SK-N-SH treated with all-trans-retinoic acid at 6 μM for 48 hours (cell line): ENCODE data around the gene SNX30.

ENCODE experiments used
- ATAC-seq: fragments of 200-7000 bp; cut with Tn5 transposase; 3 replicates; pipeline ENCODE4 v1.9.1; 2020; ENCODE audit warnings: mild to moderate bottlenecking, moderate library complexity
- ARNTL ChIP-seq: fragments of 450-650 bp; formaldehyde crosslinking; IDR thresholded peaks from 2 replicates; pipeline ENCODE4 v1.5.0; 2020; ENCODE audit warnings: low read depth, mild to moderate bottlenecking, moderate library complexity, borderline replicate concordance
- BACH2 ChIP-seq: fragments of 250-450 bp; sonication (Bioruptor Pico); IDR thresholded peaks from 2 replicates; pipeline ENCODE4 v1.9.0; 2021; ENCODE audit warnings: mild to moderate bottlenecking, borderline replicate concordance
- CSDC2 ChIP-seq: fragments of 250-450 bp; sonication (Bioruptor Pico); IDR thresholded peaks from 2 replicates; pipeline ENCODE4 v1.5.0; 2020; ENCODE audit warnings: mild to moderate bottlenecking, moderate library complexity
- ESRRG ChIP-seq: fragments of 250-450 bp; sonication (Bioruptor Pico); IDR thresholded peaks from 2 replicates; pipeline ENCODE4 v1.6.1; 2021; ENCODE audit warnings: mild to moderate bottlenecking
- GLIS3 ChIP-seq: fragments of 250-450 bp; sonication (Bioruptor Pico); IDR thresholded peaks from 2 replicates; pipeline ENCODE4 v1.5.0; 2020; ENCODE audit warnings: mild to moderate bottlenecking, moderate library complexity
- ISL1 ChIP-seq: fragments of 250-450 bp; sonication (Bioruptor Pico); IDR thresholded peaks from 2 replicates; pipeline ENCODE4 v2.1.2; 2022; ENCODE audit warnings: mild to moderate bottlenecking, moderate library complexity
- OSR1 ChIP-seq: fragments of 250-450 bp; sonication (Bioruptor Pico); IDR thresholded peaks from 2 replicates; pipeline ENCODE4 v1.8.0; 2022; ENCODE audit warnings: moderate library complexity, mild to moderate bottlenecking, inconsistent platforms
- PPARA ChIP-seq: fragments of 250-450 bp; sonication (Bioruptor Pico); IDR thresholded peaks from 2 replicates; pipeline ENCODE4 v1.5.0; 2020; ENCODE audit warnings: mild to moderate bottlenecking, borderline replicate concordance
- RARB ChIP-seq: fragments of 250-450 bp; sonication (Bioruptor Pico); IDR thresholded peaks from 2 replicates; pipeline ENCODE4 v1.8.0; 2021; ENCODE audit warnings: mild to moderate bottlenecking, moderate library complexity
- SNAI2 ChIP-seq: fragments of 250-450 bp; sonication (Bioruptor Pico); IDR thresholded peaks from 2 replicates; pipeline ENCODE4 v1.5.0; 2020; ENCODE audit warnings: mild to moderate bottlenecking, moderate library complexity
- TCF4 ChIP-seq: fragments of 250-450 bp; sonication (Bioruptor Pico); IDR thresholded peaks from 2 replicates; pipeline ENCODE4 v1.8.0; 2021; ENCODE audit warnings: mild to moderate bottlenecking, moderate library complexity, borderline replicate concordance
- TOX ChIP-seq: fragments of 250-450 bp; sonication (Bioruptor Pico); IDR thresholded peaks from 2 replicates; pipeline ENCODE4 v1.8.0; 2021; ENCODE audit warnings: mild to moderate bottlenecking, moderate library complexity, borderline replicate concordance
- ZFP30 ChIP-seq: fragments of 450-650 bp; formaldehyde crosslinking; IDR thresholded peaks from 2 replicates; pipeline ENCODE4 v1.5.0; 2022; ENCODE audit warnings: mild to moderate bottlenecking, moderate library complexity
- ZNF565 ChIP-seq: fragments of 450-650 bp; formaldehyde crosslinking; conservative IDR thresholded peaks from 2 replicates; pipeline ENCODE4 v1.5.0; 2020; ENCODE audit warnings: low read depth, mild to moderate bottlenecking, moderate library complexity
- ZNF70 ChIP-seq: fragments of 450-650 bp; formaldehyde crosslinking; IDR thresholded peaks from 2 replicates; pipeline ENCODE4 v1.5.0; 2020; ENCODE audit warnings: mild to moderate bottlenecking, moderate library complexity
- ZNF8 ChIP-seq: fragments of 450-650 bp; formaldehyde crosslinking; IDR thresholded peaks from 2 replicates; pipeline ENCODE4 v1.5.0; 2020; ENCODE audit warnings: mild to moderate bottlenecking, moderate library complexity
- TF ChIP-seq, protein P1 (sequence below): fragments of 250-450 bp; sonication (Bioruptor Pico); IDR thresholded peaks from 2 replicates; pipeline ENCODE4 v1.5.0; 2020; ENCODE audit warnings: mild to moderate bottlenecking, moderate library complexity
- TF ChIP-seq, protein P2 (sequence below): fragments of 250-450 bp; sonication (Bioruptor Pico); IDR thresholded peaks from 2 replicates; pipeline ENCODE4 v1.5.1; 2020; ENCODE audit warnings: low read depth, mild to moderate bottlenecking, moderate library complexity
- TF ChIP-seq, protein P3 (sequence below): fragments of 250-450 bp; sonication (Bioruptor Pico); IDR thresholded peaks from 2 replicates; pipeline ENCODE4 v1.8.0; 2021; ENCODE audit warnings: low read depth, mild to moderate bottlenecking, moderate library complexity, borderline replicate concordance
- TF ChIP-seq, protein P4 (sequence below): fragments of 250-450 bp; sonication (Bioruptor Pico); IDR thresholded peaks from 2 replicates; pipeline ENCODE4 v1.5.1; 2021; ENCODE audit warnings: mild to moderate bottlenecking, moderate library complexity
- TF ChIP-seq, protein P5 (sequence below): fragments of 250-450 bp; sonication (Bioruptor Pico); IDR thresholded peaks from 2 replicates; pipeline ENCODE4 v1.8.0; 2020; ENCODE audit warnings: mild to moderate bottlenecking, moderate library complexity, borderline replicate concordance

The SNX30 gene

DNA sequence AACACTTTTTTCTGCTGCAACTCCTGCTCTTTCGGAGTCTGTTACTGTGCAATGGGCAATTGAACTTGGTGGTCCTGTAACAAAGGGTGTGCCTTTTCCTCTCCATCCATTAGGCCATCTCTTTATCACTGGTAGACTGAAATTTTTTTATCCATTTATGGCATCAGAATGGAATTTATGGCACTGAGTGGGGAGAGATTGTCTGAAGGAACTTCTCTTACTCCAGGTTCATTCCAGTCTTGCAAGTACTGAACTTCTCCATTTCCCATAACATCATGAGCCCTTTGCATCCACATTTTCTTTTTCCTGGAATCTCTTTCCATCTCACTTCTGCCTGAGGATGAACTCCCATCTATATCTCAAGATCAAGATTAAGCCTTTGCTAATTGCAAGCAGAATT is 130.1 kb downstream of the SNX30 start:
- TF ChIP-seq, protein P1, sequence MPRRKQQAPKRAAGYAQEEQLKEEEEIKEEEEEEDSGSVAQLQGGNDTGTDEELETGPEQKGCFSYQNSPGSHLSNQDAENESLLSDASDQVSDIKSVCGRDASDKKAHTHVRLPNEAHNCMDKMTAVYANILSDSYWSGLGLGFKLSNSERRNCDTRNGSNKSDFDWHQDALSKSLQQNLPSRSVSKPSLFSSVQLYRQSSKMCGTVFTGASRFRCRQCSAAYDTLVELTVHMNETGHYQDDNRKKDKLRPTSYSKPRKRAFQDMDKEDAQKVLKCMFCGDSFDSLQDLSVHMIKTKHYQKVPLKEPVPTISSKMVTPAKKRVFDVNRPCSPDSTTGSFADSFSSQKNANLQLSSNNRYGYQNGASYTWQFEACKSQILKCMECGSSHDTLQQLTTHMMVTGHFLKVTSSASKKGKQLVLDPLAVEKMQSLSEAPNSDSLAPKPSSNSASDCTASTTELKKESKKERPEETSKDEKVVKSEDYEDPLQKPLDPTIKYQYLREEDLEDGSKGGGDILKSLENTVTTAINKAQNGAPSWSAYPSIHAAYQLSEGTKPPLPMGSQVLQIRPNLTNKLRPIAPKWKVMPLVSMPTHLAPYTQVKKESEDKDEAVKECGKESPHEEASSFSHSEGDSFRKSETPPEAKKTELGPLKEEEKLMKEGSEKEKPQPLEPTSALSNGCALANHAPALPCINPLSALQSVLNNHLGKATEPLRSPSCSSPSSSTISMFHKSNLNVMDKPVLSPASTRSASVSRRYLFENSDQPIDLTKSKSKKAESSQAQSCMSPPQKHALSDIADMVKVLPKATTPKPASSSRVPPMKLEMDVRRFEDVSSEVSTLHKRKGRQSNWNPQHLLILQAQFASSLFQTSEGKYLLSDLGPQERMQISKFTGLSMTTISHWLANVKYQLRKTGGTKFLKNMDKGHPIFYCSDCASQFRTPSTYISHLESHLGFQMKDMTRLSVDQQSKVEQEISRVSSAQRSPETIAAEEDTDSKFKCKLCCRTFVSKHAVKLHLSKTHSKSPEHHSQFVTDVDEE (CRISPR knock-in tag) = no peak
- TF ChIP-seq TOX (CRISPR knock-in tag) (no peak), OSR1 (CRISPR knock-in tag) (no peak), SNAI2 (CRISPR knock-in tag) (no peak)
- no peak for ATAC-seq

DNA sequence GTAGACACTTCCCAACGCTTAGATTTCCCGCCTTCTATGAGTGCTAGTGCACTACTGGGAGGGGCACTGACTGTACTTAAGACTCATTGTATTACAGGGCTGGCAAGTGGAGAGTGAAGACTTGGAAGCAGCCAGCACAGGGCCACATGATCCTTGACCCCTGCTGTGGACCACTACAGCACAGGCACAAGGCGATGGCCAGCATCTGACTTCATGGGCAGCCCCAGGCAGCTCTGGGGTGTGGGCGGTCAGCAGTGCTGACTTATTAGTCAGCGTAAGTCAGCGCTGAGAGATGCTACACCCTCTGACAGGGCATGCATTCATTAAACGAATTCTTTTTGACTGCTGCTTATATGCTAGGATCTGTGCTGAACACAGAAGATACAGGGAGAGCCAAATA is 130.8 kb downstream of the SNX30 start:
- ATAC-seq = peak; percentile 50; the same call in 2 of the 3 replicates
- TF ChIP-seq PPARA (no peak), RARB (CRISPR knock-in tag) (no peak), OSR1 (CRISPR knock-in tag) (no peak), ISL1 (CRISPR knock-in tag) (no peak), ZNF8 (no peak), ZFP30 (CRISPR knock-in tag) (no peak)
- TF ChIP-seq, protein P2, sequence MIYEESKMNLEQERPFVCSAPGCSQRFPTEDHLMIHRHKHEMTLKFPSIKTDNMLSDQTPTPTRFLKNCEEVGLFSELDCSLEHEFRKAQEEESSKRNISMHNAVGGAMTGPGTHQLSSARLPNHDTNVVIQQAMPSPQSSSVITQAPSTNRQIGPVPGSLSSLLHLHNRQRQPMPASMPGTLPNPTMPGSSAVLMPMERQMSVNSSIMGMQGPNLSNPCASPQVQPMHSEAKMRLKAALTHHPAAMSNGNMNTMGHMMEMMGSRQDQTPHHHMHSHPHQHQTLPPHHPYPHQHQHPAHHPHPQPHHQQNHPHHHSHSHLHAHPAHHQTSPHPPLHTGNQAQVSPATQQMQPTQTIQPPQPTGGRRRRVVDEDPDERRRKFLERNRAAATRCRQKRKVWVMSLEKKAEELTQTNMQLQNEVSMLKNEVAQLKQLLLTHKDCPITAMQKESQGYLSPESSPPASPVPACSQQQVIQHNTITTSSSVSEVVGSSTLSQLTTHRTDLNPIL (CRISPR knock-in tag) = no peak
- TF ChIP-seq, protein P3, sequence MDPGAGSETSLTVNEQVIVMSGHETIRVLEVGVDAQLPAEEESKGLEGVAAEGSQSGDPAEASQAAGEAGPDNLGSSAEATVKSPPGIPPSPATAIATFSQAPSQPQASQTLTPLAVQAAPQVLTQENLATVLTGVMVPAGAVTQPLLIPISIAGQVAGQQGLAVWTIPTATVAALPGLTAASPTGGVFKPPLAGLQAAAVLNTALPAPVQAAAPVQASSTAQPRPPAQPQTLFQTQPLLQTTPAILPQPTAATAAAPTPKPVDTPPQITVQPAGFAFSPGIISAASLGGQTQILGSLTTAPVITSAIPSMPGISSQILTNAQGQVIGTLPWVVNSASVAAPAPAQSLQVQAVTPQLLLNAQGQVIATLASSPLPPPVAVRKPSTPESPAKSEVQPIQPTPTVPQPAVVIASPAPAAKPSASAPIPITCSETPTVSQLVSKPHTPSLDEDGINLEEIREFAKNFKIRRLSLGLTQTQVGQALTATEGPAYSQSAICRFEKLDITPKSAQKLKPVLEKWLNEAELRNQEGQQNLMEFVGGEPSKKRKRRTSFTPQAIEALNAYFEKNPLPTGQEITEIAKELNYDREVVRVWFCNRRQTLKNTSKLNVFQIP = no peak

DNA sequence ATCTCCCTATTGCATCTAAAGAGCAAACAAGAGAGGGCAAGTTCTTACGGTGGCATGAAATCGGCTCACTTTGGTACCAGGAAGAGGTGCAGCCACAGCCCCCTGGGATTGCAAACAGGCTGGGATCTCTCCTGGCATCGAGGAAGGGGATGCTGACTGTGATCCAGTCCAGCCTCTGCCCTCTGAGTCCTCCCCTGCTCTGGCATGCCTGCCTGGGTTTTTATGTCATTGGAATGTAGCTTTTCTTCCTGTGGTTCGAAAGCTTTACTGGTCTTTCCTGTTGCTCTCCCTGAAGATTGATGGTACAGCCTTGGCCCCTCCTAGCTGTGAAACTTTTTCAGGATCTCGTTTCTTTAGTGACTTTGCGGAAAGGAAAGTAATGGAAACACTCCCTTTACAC is 133.5 kb downstream of the SNX30 start:
- TF ChIP-seq, protein P3 = no peak
- TF ChIP-seq BACH2 (CRISPR knock-in tag) (no peak), CSDC2 (CRISPR knock-in tag) (no peak), SNAI2 (CRISPR knock-in tag) (no peak), RARB (CRISPR knock-in tag) (no peak), ESRRG (CRISPR knock-in tag) (no peak), OSR1 (CRISPR knock-in tag) (no peak), GLIS3 (CRISPR knock-in tag) (no peak), ISL1 (CRISPR knock-in tag) (no peak), ZNF565 (CRISPR knock-in tag) (no peak), ZNF70 (no peak), ARNTL (CRISPR knock-in tag) (no peak), TCF4 (no peak)
- TF ChIP-seq, protein P4, sequence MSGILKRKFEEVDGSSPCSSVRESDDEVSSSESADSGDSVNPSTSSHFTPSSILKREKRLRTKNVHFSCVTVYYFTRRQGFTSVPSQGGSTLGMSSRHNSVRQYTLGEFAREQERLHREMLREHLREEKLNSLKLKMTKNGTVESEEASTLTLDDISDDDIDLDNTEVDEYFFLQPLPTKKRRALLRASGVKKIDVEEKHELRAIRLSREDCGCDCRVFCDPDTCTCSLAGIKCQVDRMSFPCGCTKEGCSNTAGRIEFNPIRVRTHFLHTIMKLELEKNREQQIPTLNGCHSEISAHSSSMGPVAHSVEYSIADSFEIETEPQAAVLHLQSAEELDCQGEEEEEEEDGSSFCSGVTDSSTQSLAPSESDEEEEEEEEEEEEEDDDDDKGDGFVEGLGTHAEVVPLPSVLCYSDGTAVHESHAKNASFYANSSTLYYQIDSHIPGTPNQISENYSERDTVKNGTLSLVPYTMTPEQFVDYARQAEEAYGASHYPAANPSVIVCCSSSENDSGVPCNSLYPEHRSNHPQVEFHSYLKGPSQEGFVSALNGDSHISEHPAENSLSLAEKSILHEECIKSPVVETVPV = no peak
- TF ChIP-seq, protein P2 (CRISPR knock-in tag) = no peak
- TF ChIP-seq, protein P5, sequence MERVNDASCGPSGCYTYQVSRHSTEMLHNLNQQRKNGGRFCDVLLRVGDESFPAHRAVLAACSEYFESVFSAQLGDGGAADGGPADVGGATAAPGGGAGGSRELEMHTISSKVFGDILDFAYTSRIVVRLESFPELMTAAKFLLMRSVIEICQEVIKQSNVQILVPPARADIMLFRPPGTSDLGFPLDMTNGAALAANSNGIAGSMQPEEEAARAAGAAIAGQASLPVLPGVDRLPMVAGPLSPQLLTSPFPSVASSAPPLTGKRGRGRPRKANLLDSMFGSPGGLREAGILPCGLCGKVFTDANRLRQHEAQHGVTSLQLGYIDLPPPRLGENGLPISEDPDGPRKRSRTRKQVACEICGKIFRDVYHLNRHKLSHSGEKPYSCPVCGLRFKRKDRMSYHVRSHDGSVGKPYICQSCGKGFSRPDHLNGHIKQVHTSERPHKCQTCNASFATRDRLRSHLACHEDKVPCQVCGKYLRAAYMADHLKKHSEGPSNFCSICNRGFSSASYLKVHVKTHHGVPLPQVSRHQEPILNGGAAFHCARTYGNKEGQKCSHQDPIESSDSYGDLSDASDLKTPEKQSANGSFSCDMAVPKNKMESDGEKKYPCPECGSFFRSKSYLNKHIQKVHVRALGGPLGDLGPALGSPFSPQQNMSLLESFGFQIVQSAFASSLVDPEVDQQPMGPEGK = no peak
- ATAC-seq = peak; percentile 80
